GM21723 (cell line): ENCODE measurements around the gene CGB1.

Source experiments
- ATAC-seq: cut with Tn5 transposase; IDR thresholded peaks from one replicate; pipeline ENCODE4 v1.9.1; 2021; ENCODE audit warnings: mild to moderate bottlenecking, moderate library complexity; ENCODE audit not compliant: unreplicated experiment

Gene CGB1

DNA sequence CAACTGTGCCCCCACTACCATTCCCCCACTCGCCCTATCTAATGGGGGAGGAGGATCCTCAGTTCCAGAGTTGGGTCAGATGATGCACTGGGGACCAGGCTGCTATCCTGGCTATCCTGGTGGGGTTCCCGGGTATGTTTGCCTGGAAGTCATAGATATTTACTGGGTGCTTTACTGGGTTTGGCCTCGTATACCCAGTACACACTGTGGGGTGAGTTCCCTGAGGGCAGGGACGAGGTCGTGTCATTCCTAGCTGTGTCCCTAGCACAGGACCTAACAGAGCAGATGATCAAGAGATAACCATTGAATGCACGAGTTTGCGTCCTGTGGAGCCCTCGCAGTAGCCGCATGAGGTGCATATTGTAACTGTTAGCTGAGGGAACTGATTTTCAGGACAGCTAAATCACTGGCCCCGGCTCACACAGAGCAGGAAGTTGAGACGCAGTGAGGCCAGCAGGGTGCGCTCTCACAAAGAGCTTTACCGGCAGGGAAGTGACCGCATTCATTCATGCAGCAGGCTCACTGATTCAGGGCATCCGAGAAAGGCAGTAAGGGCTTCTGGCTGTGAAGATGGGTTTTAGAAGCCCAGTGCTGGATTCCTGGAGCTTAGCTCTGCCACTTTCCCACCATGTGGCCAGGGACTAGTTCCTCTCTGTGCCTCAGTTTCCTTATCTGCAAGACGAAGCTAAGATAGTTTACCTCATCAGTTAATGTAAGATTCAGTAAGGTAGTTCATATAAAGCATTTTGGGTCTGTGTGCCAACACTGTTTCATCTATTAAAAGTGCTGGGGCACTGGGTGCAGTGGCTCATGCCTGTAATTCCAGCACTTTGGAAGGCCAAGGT, 37.0 kb downstream of the CGB1 start:
- ATAC-seq, result no peak

DNA sequence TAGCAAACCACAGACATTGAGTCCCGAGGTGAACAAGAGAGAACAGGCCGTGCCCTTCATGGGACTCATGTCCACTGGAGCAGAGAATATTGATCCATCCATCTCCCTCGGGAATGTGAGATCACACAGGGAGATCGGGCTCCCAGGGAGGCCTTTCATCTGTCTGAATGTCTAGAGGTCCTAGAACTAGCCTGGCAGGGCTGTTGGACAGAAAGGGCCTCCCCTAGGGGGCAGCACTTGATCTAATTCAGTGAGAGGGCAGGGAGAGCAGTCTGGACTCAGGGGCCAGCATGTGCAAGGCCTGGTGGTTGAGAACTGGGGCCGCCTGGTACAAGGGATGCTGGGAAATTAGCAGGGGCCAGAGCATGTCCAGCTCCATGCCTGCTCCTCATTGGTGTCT, 38.7 kb downstream of the CGB1 start:
- no peak for ATAC-seq

DNA sequence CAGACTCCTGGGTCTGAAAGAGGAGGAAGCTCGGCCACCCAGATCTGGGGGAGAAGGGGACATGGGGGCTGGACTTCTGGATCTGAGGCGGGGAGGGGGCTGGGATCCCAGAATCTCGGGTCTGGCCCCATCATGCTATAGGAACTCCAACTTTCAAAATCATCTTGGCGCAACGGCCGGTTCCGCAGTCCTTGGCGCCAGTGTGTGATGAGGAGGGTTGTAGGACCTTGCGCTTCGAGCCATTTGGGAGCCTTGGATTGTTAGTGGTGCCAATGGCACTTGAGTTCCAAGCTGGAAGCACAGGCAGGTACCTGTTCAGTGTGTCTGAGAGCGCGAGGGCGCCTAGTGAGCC, 42.7 kb downstream of the CGB1 start:
- ATAC-seq, result no peak

DNA sequence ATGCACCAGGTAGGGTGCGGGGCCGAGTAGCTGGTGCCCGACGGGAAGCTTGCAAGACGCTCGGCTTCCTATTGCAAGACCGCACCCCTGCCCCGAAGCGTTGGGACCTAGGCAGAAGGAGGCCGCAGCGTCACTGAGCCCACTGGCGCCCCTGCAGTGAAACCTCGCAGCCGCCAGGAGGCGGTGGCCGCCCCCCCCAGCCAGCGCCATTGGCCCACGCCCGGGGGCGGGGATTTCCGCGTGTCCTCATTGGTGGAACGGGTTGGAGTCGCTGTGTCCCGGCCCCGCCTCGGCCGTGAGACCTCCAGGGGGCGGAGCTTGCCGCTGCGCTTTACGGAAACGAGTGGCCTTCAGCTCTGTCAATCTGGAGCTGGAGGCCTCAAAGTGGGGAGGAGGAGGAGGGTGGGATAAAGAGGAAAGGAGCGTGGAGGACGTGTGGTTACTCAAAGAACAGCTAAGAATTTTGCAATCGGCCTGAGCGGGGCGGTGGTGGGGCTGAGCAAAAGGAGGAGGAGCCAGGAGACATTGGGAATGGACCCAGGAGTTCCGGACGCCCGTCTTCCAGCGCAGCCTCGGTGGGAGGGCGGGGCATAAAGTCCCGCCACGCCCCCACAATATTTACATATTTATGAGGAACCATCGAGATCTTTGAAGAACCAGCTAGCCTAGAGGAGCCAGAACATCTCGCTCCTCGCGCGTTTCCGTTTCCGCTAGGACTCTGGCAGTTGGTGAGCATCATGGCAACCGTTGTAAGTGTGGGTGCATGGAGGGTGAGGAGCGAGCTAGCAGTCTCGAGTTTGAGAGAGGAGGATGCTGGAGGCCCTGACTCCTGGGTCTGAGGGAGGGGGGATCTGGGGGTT, 43.3 kb downstream of the CGB1 start, which contains the start of the genes GYS1 and RUVBL2:
TSS of gene GYS1 (minus strand) at position 135 of the 860 bp plus-strand sequence. CDS start 197 bp downstream, outside the sequence.
TSS of gene RUVBL2 (plus strand) at position 713 of the 860 bp plus-strand sequence. CDS start at position 738, 25 bp downstream.
- peak; percentile 87 for ATAC-seq

DNA sequence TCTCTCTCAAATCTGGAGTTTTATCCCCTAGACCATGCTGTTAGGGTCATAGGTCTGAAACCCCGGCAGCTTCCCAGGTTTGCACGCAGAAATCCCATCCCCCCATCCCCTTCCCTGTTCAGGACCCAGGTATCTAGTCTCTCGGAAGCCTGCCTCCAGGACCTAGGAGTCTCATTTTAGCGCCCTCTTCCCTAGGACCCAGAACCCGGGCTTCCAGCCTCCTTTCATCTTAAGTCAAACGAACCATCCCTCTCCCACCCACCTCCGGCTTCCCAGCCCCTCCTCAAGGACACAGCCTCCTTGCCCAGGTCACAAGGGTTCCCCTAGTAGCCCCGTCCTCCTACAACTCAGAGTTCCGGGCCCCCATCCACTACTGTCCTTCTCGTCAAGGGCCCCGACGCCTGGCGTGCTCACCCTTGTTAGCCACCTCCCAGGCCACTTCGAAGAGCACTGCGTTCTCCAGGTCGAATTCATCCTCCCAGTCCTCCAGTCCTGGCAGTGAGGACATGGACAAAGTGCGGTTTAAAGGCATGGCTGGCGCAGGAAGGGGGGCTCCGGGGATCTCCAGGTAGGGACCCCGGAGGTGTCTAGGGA, 44.0 kb downstream of the CGB1 start:
- no peak for ATAC-seq

DNA sequence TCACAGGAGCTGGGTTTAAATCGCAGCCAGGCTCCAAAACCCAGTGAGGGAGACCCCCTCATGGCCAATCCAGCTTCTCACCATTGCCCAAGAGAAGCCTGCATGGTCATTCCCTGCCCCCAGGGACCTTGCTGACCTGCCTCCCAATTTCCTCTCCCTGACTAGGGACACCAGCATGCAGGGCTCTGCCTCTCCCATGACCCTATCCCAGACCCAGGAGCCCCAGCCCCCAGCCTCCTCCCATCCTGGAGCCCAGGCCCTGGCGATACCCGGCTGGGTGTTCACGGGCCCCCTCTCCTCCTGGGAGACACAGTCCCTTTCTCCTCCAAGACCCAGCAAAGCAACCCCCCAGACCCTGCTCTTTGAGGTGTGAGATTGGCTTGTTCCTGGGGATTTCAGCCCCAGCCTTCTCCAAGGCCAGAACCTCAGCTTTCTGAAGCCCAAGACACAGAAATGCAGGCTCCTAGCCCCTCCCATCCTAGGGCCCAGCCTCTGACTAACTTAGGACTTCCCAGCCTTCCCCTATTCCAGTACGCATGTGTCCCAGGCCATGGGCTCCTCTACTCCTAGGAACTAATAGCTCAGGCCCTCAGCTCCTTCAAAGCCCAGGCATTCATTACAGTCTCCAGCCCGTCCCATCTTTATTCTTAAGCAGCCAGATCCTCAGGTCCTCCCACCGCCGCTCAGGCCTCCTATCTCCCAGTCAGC, 44.7 kb downstream of the CGB1 start:
- ATAC-seq, result no peak

DNA sequence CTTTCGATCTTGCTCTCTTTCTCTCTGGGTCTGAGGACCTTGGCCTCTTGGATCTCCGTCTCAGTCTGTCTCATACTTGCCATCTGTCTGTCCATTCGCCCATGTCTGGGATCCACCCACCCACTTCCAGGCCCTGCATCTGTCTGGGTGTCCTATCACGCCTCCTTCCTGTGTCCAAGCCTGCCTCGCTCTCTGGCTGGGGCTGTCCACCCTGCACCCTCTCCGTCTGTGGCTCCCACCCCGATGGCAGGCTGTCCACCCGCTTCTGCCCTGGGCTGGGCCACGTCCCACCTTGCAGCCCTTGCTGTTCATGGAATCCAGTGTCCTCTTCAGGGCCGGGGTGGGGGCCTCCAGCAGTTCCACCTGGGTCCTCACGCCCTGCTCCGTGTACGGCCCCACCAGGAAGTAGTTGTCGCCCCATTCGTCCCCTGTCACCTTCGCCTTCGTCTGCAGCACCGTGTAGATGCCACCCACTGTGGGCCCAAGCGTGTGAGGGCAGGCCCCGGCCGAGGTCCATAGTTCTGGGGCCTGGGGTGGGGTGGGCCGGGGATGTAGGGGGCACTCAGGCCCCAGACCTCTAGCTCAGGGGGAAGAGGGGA, 45.6 kb downstream of the CGB1 start:
- no peak for ATAC-seq

DNA sequence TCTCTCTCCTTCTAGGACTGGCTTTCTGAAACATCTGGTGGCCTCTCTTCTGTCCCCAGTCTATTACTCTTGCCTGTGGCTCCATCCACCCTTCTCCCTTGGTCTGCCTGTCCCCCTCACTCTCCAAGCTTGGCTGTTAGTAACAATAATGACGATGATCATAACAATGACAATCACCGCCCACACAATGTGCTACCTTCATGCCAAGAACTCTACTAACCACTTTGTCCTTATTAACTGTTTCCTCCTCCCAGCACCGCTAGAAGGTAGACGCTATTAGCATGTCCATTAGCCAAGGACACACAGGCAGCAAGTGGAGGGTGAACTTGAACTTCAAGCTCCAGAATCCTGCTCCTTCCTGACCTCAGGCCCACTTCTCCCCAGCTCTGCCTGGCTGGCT, 46.3 kb downstream of the CGB1 start:
- no peak for ATAC-seq

DNA sequence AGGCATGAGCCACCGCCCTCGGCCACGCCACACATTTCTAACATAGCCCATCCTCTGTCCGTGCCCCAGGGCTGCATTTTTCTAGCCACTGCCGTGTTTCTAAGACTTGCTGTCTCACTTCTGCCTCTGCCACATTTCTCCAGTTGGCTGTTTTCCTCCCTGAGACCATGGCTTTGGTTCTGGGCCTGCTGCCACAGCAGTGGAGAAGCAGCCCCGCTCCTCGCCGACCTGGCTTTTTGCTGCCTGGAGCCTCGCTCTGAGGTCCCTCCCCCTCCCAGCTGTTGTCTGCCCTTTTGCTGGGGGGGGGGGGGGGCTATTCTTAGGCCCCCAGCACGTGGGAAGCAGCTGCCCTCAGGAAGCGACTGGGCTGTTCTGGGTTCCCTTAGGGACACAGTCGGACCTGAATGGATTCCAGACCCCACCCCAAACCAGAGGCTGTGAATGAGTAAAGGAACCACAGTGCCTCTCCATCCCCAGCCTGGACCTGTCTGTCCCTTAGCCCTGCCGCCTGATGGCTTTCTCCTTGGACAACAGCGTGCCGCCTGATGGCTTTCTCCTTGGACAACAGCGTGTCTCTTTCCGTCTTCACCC, 46.9 kb downstream of the CGB1 start:
- no peak for ATAC-seq

DNA sequence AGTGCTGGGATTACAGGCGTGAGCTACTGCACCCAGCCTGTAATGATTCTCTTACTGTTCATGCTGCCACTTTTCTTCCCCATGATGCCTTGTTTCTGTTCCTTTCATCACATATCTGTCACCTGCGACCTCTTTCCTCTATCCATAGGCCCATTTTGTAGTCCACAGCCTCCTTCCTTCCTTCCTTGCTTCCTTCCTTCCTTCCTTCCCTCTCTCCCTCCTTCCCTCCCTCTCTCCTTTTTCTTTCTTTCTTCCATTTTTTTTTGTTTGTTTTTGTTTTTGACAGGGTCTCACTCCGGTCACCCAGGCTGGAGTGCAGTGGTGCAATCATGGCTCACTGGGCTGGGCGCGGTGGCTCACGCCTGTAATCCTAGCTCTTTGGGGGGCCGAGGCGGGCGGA, 47.8 kb downstream of the CGB1 start:
- ATAC-seq, result no peak

DNA sequence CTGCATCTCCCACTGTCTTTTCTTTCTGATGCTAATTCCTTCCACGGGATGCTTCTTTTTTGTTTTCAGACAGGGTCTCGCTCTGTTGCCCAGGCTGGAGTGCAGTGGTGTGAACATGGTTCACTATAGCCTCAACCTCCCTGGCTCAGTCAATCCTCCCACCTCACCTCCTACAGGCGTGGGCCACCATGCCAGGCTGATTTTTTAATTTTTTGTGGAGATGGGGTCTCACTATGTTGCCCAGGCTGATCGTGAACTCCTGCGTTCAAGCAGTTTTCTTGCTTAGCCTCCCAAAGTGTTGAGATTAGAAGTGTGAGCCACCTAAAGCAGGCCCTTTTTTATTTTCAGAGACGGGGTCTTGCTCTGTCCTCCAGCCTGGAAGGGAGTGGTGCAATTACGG, 48.4 kb downstream of the CGB1 start:
- ATAC-seq, result no peak

DNA sequence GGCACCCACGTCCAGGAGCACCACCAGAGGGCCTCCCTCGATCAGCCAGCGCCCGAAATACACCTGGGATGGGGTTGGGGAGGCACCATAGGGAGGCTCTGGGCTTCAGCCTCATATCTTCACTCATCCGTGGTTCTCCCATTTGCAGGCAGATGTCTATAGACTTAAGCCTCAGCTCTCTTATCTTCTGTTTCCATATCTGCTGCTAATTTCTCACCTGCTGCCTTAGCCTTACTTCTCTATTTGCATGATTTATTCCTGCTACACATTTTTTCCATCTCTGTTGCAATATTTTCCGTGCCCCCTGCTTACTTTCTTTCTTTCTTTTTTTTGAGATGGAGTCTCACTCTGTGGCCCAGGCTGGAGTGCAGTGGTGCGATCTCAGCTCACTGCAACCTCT, 49.4 kb downstream of the CGB1 start:
- ATAC-seq, result no peak

DNA sequence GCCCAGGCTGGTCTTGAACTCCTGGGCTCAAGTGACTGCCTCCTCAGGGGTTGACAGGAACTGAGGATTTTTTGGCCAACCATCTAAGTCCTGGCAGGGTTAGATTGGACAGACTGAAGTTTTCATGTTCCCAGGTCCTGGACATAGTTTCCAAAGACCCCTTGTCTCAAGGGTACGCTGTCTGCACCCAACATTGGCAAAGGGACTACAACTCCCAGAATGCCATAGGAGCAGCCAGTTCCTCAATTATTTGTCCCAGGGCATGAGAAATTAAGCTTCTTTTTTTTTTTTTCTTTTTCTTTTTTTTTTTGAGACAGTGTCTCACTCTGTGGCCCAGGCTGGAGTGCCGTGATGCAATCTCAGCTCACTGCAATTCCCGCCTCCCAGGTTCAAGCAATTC, 50.5 kb downstream of the CGB1 start:
- ATAC-seq, result no peak

DNA sequence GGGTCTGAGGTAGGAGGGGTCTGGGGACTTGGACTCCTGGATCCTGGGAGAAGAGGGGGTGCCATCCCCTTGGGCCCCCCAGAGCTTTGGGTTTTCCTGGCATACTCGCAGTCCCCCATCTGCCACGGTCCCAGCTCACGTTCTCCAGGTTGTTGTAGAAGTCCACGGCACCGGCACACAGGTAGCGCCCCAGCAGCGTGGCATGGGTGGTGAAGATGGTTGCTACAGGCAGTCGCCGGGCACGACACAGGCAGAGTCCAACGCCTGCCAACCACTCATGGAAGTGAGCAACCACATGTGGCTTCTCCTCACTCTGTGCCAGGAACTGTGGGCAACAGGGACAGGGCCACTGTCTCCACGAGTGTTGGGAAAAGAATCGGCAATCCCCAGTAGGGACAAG, 51.0 kb downstream of the CGB1 start:
- no peak for ATAC-seq
